Measurements from ENCODE around the gene LRP1B.

The LRP1B gene

GRCh38 chr2:141900826-141901225 is 230.0 kb downstream of the LRP1B start:
- ChIA-PET POLR2A (no interaction called here), CTCF (no interaction called here)
- no peak for DNase-seq (ENCODE audit: extremely low spot score)
- TF ChIP-seq CTCF (IDR thresholded peaks at IDR 0.05; ENCODE audit: control extremely low read depth, extremely low read depth, low read depth, missing control alignments): no peak

GRCh38 chr2:141899740-141900139 is 231.1 kb downstream of the LRP1B start:
- ChIA-PET CTCF (interaction anchor here (1.5 kb wide), 1 partner anchor 12 kb away, joined by 5 read pairs; no protein-coding TSS in a partner anchor), POLR2A (no interaction called here)
- TF ChIP-seq CTCF (IDR thresholded peaks at IDR 0.05; ENCODE audit: control extremely low read depth, extremely low read depth, low read depth, missing control alignments): no peak
- no peak for DNase-seq (ENCODE audit: extremely low spot score)

- ChIA-PET POLR2A (no interaction called here), CTCF (interaction anchor here (0.8 kb wide), 1 partner anchor 26 kb away, joined by 3 read pairs; no protein-coding TSS in a partner anchor)
- no peak for TF ChIP-seq CTCF (IDR thresholded peaks at IDR 0.05; ENCODE audit: control extremely low read depth, extremely low read depth, low read depth, missing control alignments)
- no peak for DNase-seq (ENCODE audit: extremely low spot score)
These were observed 241.0 kb downstream of the LRP1B start for GRCh38 chr2:141889788-141890187.

GRCh38 chr2:141888987-141889555 is 241.7 kb downstream of the LRP1B start:
- no peak for TF ChIP-seq CTCF (IDR thresholded peaks at IDR 0.05; ENCODE audit: control extremely low read depth, extremely low read depth, low read depth, missing control alignments)
- ChIA-PET CTCF (no interaction called here), POLR2A (no interaction called here)
- no peak for DNase-seq (ENCODE audit: extremely low spot score)

- DNase-seq (ENCODE audit: extremely low spot score): no peak
- ChIA-PET CTCF (interaction anchor here (1.0 kb wide), 1 partner anchor 10 kb away, joined by 3 read pairs; no protein-coding TSS in a partner anchor), POLR2A (no interaction called here)
- TF ChIP-seq CTCF (IDR thresholded peaks at IDR 0.05; ENCODE audit: control extremely low read depth, extremely low read depth, low read depth, missing control alignments): no peak
These were observed 243.5 kb downstream of the LRP1B start for GRCh38 chr2:141887363-141887762.

- ChIA-PET POLR2A (no interaction called here), CTCF (interaction anchor here (1.0 to 1.3 kb wide), 3 partner anchors 10 to 12 kb away, joined by 3 read pairs; no protein-coding TSS in a partner anchor)
- TF ChIP-seq CTCF (IDR thresholded peaks at IDR 0.05; ENCODE audit: control extremely low read depth, extremely low read depth, low read depth, missing control alignments): no peak
- DNase-seq (ENCODE audit: extremely low spot score): no peak
These were observed 252.8 kb downstream of the LRP1B start for GRCh38 chr2:141878016-141878415.

All from GM10248 (cell line).